ENCODE results near the gene GREB1. TPM values are rescaled to one million over a fixed set of nuclear protein-coding genes. Genes with fewer than 3 reads are reported as not detected.

The GREB1 gene
- total RNA-seq, 2 experiments from 2014 or later = 0.38 to 0.42 TPM

DNA sequence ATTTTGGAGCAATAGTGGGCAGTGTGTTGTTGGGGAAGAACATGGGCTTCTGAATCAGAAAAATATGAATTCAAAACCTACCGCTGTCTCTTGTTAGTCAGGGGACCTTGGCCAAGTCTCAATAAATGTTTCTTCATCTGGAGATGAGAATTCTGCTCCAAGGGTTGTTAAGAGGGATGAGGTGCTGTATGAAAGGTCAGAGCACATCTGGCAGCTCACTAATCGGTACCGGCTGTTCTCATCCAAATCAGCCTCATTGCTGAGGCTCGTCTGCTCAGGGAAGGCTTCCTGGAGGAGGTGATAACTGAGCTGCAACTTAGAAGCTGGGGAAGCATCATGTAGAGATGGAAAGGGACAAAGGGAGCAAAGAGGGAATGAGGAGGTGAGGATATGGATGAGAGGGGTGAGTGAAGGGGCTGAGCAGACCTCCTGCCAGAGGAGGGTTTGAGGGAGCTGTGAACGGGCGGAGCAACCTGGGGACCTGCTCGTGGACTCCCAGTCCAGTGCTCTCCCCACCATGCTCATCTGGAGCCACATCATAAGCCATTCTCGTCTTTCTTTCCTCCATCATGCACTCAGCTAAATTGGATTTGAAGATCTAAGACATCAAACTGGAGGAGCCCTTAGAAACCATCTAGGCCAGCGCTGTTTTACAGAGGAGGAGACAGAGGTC is 47.4 kb downstream of the GREB1 start:
- no peak overlapping the region for H3K4me3 Mint-ChIP-seq
- H3K27me3 Mint-ChIP-seq (ENCODE audit: low read depth) = peaks cover 6% of the 10 kb centered on the region
- H3K27ac Mint-ChIP-seq = no peak overlapping the region
- DNase-seq = no peak
- intact Hi-C loops (cut with micrococcal nuclease) = loop anchor here (5.0 kb wide), 2 partner anchors 169 to 196 kb away; no protein-coding TSS in a partner anchor
- no peaks in the 10 kb centered on the region for H3K36me3 Mint-ChIP-seq (ENCODE audit: low read depth)
- CTCF ChIA-PET = interaction anchor here (0.9 to 9.9 kb wide), 8 partner anchors 10 to 456 kb away, joined by 3 to 152 read pairs (median 8); a partner anchor contains a TSS
- peaks cover 19% of the 10 kb centered on the region for H3K4me1 Mint-ChIP-seq (ENCODE audit: low read depth)
- H3K9me3 Mint-ChIP-seq = no peaks in the 10 kb centered on the region

DNA sequence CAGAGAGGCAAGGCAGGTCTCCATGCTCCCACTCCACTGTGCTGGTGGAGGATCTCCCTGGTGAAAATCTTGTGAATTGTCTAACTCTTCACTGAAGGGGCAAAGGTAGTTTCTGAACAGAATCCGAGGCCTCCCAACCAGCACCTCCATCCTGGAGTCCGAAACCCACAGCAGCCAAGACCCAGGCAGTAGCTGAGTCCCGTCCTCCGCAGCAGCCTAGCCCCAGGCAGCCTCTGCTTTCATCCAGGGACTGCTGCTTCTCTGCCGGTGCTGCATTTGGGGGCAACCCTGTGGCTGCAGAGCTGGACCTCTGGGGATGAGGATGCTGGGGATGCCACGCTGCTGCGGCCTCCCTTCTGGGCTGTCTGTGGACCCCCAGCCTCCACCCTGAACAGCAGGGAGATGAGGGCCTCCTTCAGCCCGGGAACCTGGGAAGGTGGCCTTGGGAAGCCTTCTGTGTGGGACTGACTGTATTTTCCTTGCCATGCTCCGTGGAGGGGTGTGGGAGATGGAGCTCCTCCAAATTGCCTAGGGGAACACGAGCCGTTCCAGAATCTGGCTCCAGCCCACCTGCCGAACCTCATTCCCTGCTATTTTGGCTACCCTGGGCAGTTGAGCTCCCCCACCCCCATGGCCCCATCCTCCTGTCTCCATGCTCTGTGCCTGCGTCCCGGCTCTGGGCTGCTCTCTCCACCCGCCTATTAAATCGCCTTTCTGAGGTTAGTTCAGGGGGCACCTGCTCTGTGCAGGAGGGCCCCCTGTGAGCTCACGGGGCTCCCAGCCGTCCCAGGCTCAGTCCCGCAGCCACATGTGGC is 48.2 kb downstream of the GREB1 start:
- no peak overlapping the region for H3K27ac Mint-ChIP-seq
- no peaks in the 10 kb centered on the region for H3K9me3 Mint-ChIP-seq
- DNase-seq = no peak
- CTCF ChIA-PET = interaction anchor here (0.6 to 9.9 kb wide), 26 partner anchors 9 to 746 kb away, joined by 3 to 152 read pairs (median 4); partner anchors contain the start of gene GREB1
- peaks cover 6% of the 10 kb centered on the region for H3K27me3 Mint-ChIP-seq (ENCODE audit: low read depth)
- no peaks in the 10 kb centered on the region for H3K36me3 Mint-ChIP-seq (ENCODE audit: low read depth)
- intact Hi-C loops (cut with micrococcal nuclease) = loop anchor here (5.0 kb wide), 2 partner anchors 170 to 195 kb away; no protein-coding TSS in a partner anchor
- peaks cover 19% of the 10 kb centered on the region for H3K4me1 Mint-ChIP-seq (ENCODE audit: low read depth)
- no peak overlapping the region for H3K4me3 Mint-ChIP-seq

DNA sequence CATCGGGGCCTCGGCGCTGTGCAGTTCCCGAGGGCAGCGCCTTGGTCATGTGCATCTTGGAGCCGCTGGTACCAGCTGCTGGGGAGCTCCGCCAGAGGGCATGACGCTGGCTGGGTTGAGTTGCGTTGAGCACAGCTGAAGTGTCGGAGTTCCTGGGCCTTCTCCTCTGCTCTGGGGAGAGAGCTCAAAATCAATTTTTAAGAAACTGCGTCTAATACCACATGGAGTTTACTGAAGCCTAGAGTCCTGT is 48.7 kb downstream of the GREB1 start:
- intact Hi-C loops (cut with micrococcal nuclease) = loop anchor here (5.0 kb wide), 2 partner anchors 170 to 195 kb away; no protein-coding TSS in a partner anchor
- H3K27me3 Mint-ChIP-seq (ENCODE audit: low read depth) = peaks cover 6% of the 10 kb centered on the region
- no peak for DNase-seq
- H3K9me3 Mint-ChIP-seq = no peaks in the 10 kb centered on the region
- H3K4me1 Mint-ChIP-seq (ENCODE audit: low read depth) = peaks cover 19% of the 10 kb centered on the region
- H3K27ac Mint-ChIP-seq = no peak overlapping the region
- H3K4me3 Mint-ChIP-seq = no peak overlapping the region
- H3K36me3 Mint-ChIP-seq (ENCODE audit: low read depth) = no peaks in the 10 kb centered on the region
- CTCF ChIA-PET = interaction anchor here (0.6 to 9.9 kb wide), 31 partner anchors 8 to 747 kb away, joined by 3 to 152 read pairs (median 4); partner anchors contain the start of gene GREB1

DNA sequence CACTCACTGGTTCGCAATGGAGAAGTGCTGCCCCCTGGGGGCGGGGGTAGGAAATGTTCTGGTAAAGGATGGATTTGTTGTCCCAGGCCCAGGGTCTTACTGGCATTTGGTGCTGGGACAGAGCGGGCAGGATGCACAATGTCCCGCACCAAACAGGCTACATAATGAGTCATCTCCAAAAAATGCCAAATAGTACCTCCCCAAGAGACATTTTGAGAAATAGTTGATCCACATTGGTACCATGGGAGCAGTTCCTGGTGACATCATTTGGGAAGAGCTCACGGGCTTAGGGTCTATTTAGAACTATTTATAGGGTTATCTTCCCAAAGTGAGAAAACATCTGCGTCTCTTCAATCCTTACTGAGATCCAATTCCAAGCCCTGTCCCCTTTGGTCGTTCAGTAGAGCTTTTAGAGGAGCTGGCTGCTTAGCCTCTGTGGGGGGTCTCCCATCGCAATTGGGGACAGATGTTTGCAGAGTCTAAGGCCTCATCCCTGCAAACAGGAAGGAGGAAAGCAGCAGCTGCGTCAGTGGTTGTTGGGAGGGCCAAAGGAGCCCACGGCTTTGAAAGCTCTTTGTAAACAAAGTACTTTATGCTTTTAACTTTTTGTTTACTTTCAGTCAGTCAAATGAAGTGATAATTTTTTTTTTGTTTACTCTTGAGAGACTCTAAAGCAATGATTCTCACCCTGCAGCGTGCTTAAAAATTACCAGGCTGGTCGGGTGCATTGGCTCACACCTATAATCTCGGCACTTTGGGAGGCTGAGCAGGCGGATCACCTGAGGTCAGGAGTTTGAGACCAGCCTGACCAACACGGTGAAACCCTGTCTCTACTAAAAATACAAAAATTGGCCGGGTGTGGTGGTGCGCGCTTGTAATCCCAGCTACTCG is 49.3 kb downstream of the GREB1 start:
- H3K36me3 Mint-ChIP-seq (ENCODE audit: low read depth) = no peaks in the 10 kb centered on the region
- peaks cover 6% of the 10 kb centered on the region for H3K27me3 Mint-ChIP-seq (ENCODE audit: low read depth)
- DNase-seq = peak; percentile 81
- no peak overlapping the region for H3K4me3 Mint-ChIP-seq
- intact Hi-C loops (cut with micrococcal nuclease) = loop anchor here (5.0 kb wide), 2 partner anchors 171 to 194 kb away; no protein-coding TSS in a partner anchor
- H3K9me3 Mint-ChIP-seq = no peaks in the 10 kb centered on the region
- H3K27ac Mint-ChIP-seq = no peak overlapping the region
- peaks cover 19% of the 10 kb centered on the region for H3K4me1 Mint-ChIP-seq (ENCODE audit: low read depth)
- CTCF ChIA-PET = interaction anchor here (0.6 to 9.9 kb wide), 34 partner anchors 8 to 747 kb away, joined by 3 to 152 read pairs (median 4); partner anchors contain the start of gene GREB1

DNA sequence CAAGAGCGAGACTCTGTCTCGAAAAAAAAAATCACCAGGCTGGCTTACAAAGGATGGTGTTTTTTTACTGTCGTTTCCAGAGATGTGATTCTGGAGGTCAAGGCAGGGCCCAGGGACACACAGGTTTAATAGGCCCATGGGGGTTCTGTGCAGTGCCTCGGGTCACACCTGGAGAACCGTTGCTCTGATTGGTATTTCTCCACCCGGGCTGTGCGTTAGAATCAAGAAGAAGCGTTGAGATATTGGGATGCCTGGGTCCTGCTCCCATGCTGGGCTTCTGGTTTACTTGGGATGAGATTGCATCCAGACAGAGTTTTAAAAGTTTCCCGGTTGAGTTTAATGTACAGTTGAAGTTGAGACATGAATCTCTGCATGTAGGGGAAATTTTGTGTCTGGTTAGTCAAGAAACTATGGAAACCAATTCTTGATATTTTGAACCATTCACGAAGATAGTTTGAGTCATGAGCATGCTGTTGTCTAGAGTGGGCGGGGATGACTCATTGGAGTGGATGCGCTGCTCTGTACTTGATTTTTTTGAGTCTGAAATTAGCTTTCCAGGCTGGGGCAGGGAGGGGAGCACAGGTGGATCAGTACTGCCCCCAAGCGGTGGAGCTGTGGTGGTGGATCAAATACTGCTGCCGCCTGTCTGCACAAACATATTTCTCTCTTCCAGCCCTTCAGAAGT is 50.1 kb downstream of the GREB1 start:
- no peaks in the 10 kb centered on the region for H3K36me3 Mint-ChIP-seq (ENCODE audit: low read depth)
- CTCF ChIA-PET = interaction anchor here (0.7 to 9.9 kb wide), 29 partner anchors 10 to 751 kb away, joined by 3 to 152 read pairs (median 4); partner anchors contain the start of gene GREB1
- peak overlapping the region; percentile 6 for H3K27ac Mint-ChIP-seq
- peak; percentile 96 for DNase-seq
- peaks cover 6% of the 10 kb centered on the region for H3K27me3 Mint-ChIP-seq (ENCODE audit: low read depth)
- intact Hi-C loops (cut with micrococcal nuclease) = loop anchor here (1.0 to 5.0 kb wide), 12 partner anchors 99 to 752 kb away; partner anchors contain the start of genes E2F6, ROCK2 and SLC66A3
- no peak overlapping the region for H3K4me3 Mint-ChIP-seq
- H3K9me3 Mint-ChIP-seq = no peaks in the 10 kb centered on the region
- peaks cover 19% of the 10 kb centered on the region for H3K4me1 Mint-ChIP-seq (ENCODE audit: low read depth)

DNA sequence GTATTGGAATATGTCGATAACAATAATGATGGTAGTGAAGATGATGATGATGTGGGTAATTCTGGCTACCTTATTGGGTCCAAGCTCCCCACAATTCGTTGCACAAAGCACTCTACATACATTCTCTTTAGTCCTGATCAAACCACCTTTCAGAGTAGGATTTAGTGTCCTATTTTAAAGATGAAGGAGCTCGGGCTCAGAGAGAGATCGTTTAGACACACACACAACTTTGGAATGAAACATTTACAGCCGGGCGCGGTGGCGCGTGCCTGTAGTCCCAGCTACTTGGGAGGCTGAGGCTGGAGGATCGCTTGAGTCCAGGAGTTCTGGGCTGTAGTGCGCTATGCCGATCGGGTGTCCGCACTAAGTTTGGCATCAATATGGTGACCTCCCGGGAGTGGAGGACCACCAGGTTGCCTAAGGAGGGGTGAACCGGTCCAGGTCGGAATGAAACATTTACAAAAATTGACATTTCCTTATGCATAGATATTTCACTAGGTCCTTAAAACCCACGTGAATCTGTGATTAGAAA is 50.7 kb downstream of the GREB1 start:
- CTCF ChIA-PET = interaction anchor here (0.6 to 9.9 kb wide), 25 partner anchors 10 to 752 kb away, joined by 3 to 152 read pairs (median 4); partner anchors contain the start of gene GREB1
- intact Hi-C loops (cut with micrococcal nuclease) = loop anchor here (1.0 to 5.0 kb wide), 12 partner anchors 98 to 752 kb away; partner anchors contain the start of genes E2F6, ROCK2 and SLC66A3
- Mint-ChIP-seq H3K4me1 (ENCODE audit: low read depth) (peaks cover 19% of the 10 kb centered on the region), H3K4me3 (no peak overlapping the region), H3K9me3 (no peaks in the 10 kb centered on the region), H3K27me3 (ENCODE audit: low read depth) (peaks cover 6% of the 10 kb centered on the region), H3K36me3 (ENCODE audit: low read depth) (no peaks in the 10 kb centered on the region), H3K27ac (no peak overlapping the region)
- DNase-seq = no peak

DNA sequence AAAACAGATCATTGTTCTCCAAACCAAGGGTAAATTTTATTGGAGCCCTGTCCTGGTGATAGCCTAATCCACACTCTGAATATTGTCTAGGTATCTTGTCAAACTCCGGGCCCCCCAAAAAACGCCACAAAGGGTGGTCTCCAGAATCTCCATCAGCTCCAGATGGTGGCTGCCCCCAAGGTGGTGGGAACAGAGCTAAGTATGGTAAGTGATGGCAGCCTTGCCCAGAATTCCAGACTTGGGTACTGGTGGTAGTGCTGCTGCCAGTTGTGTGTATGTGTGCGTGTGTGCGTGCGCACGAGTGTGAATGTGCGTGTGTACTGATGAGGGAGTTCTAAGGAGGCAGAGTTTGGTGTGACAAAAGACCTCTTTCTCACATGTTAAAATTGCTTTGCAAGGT is 51.2 kb downstream of the GREB1 start:
- intact Hi-C loops (cut with micrococcal nuclease) = loop anchor here (2.0 kb wide), 2 partner anchors 98 to 240 kb away; partner anchors contain the start of gene ROCK2
- Mint-ChIP-seq H3K4me1 (ENCODE audit: low read depth) (peaks cover 19% of the 10 kb centered on the region), H3K4me3 (no peak overlapping the region), H3K27ac (no peak overlapping the region), H3K9me3 (no peaks in the 10 kb centered on the region), H3K27me3 (ENCODE audit: low read depth) (peaks cover 6% of the 10 kb centered on the region), H3K36me3 (ENCODE audit: low read depth) (no peaks in the 10 kb centered on the region)
- CTCF ChIA-PET = interaction anchor here (0.6 to 9.9 kb wide), 23 partner anchors 11 to 752 kb away, joined by 3 to 152 read pairs (median 4); a partner anchor contains a TSS
- DNase-seq = no peak

DNA sequence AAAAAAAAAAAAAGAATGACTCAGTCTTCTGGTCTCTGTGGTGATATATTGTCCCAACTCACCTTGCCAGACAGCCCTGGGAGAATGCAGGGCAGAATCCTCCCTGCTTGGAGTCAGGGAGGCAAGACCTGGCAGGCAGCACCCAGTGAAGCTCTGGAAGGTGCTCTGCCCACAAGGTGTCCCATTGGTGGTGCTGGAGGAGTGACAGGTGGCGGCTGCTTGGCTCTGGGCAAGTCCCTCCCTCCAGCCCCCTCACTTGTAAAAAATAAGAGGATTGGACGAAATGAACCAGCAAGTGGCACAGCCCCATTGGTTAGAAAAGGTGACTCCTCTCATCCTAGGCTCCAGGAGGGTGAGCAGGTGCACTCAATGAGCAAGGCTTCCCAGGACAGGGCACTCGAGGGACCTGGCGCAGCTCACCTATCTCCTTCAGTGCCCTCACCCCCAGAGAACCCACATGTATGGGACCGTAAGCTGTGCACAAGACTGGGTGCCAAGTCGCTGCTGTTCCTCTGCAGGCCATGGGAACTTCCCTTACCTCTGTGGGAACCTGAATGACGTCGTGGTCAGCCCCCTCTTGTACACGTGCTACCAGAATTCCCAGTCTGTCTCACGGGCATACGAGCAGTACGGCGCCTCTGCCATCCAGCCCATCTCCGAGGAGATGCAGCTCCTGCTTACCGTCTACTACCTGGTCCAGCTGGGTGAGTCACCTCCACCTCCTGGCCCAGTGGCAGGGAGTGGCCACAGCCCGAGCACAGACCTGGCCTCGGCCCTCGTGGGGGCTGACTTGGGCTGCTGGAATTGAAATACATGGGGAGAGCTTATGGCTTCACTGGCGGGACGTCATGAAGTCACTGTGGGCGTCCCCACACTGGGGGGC is 54.6 kb downstream of the GREB1 start:
- no peak overlapping the region for H3K4me3 Mint-ChIP-seq
- H3K36me3 Mint-ChIP-seq (ENCODE audit: low read depth) = no peaks in the 10 kb centered on the region
- H3K4me1 Mint-ChIP-seq (ENCODE audit: low read depth) = peaks cover 10% of the 10 kb centered on the region
- H3K27ac Mint-ChIP-seq = no peak overlapping the region
- H3K27me3 Mint-ChIP-seq (ENCODE audit: low read depth) = peaks cover 5% of the 10 kb centered on the region
- CTCF ChIA-PET = interaction anchor here (1.4 to 9.9 kb wide), 2 partner anchors 11 to 109 kb away, joined by 3 to 152 read pairs; no protein-coding TSS in a partner anchor
- intact Hi-C loops (cut with micrococcal nuclease) = loop anchor here (1.0 kb wide), 1 partner anchor 94 kb away; no protein-coding TSS in a partner anchor
- DNase-seq = no peak
- H3K9me3 Mint-ChIP-seq = no peaks in the 10 kb centered on the region

DNA sequence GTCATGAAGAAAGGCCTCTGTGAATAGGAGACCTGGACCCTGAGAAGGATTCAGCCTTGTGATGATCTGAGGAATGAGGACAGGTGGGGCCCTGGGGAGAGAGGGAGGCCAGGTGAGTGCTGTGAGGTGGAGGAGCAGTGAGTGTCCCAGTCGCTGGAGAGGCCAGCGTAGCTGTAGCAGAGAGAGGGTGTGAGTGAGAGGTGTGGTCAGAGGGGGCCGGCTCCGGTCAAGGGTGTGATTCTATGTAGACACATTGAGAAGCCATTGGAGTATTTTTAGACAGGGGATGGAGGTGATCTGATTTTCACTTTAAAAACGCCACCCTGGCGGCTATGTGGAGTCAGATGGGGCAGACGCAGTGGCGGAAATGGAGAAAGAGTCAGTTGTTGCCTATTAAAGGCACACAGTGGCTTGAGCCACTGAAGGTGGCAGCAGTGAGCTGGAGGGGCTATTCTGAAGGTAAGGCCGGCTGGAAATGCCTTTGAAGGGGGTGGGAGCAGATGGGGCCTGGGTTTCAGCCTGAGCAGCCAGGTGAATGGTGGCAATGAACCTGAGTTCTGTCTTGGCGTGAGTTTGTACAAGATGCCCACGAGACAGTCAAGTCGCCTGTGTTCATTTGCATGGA is 55.6 kb downstream of the GREB1 start:
- Mint-ChIP-seq H3K36me3 (ENCODE audit: low read depth) (no peaks in the 10 kb centered on the region), H3K27me3 (ENCODE audit: low read depth) (peaks cover 3% of the 10 kb centered on the region), H3K27ac (no peak overlapping the region), H3K9me3 (no peaks in the 10 kb centered on the region), H3K4me3 (no peak overlapping the region), H3K4me1 (ENCODE audit: low read depth) (peaks cover under 1% of the 10 kb centered on the region)
- intact Hi-C loops (cut with micrococcal nuclease) = loop anchor here (1.0 kb wide), 1 partner anchor 93 kb away; no protein-coding TSS in a partner anchor
- no peak for DNase-seq
- CTCF ChIA-PET = interaction anchor here (9.9 kb wide), 1 partner anchor 110 kb away, joined by 152 read pairs; no protein-coding TSS in a partner anchor

DNA sequence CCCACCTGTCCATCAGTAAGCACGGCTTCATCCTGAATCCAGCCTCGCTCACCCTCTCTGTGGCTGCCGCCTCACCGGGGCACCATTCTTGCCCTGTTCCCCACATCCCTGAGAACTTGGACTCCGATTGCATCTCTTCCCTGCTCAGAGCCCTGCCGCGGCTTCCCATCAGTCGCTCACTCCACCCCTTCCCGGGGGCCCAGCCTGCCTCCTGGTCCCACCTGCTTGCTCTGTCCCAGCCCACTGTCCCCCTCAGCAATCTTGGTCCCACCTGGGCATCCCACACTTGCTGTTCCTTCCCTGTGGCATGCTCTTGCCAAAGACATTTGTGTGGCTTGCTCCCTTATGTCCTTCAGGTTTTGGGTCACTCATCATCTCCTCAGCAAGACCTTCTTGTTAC is 56.3 kb downstream of the GREB1 start:
- no peak for DNase-seq
- Mint-ChIP-seq H3K36me3 (ENCODE audit: low read depth) (no peaks in the 10 kb centered on the region), H3K9me3 (no peaks in the 10 kb centered on the region), H3K27me3 (ENCODE audit: low read depth) (peaks cover 3% of the 10 kb centered on the region), H3K4me3 (no peak overlapping the region), H3K4me1 (ENCODE audit: low read depth) (no peaks in the 10 kb centered on the region), H3K27ac (no peak overlapping the region)
- CTCF ChIA-PET = interaction anchor here (2.2 kb wide), 1 partner anchor 8 kb away, joined by 11 read pairs; no protein-coding TSS in a partner anchor
- intact Hi-C loops (cut with micrococcal nuclease) = no loop called here

All from activated naive CD4-positive, alpha-beta T cell treated with anti-CD3 and anti-CD28 coated beads for 36 hours (primary cell).